ENCODE measurements around the gene FAT2.
"Not testable (repeated sequence)": the region's sequence is repeated elsewhere in the genome, so short reads cannot be mapped to it uniquely, and the experiment has no call there.

The FAT2 gene

GRCh38 chr5:151600069-151600665 is 9.0 kb upstream of the FAT2 start:
- Mint-ChIP-seq H3K4me3 (no peak overlapping the region), H3K27me3 (peaks cover 2% of the 10 kb centered on the region), H3K4me1 (ENCODE audit: low read depth) (no peaks in the 10 kb centered on the region), H3K27ac (no peak overlapping the region), H3K9me3 (ENCODE audit: low read depth) (no peaks in the 10 kb centered on the region), H3K36me3 (no peaks in the 10 kb centered on the region)

GRCh38 chr5:151598984-151599383 is 7.9 kb upstream of the FAT2 start:
- Mint-ChIP-seq H3K36me3 (no peaks in the 10 kb centered on the region), H3K27ac (no peak overlapping the region), H3K9me3 (ENCODE audit: low read depth) (no peaks in the 10 kb centered on the region), H3K27me3 (peaks cover 2% of the 10 kb centered on the region), H3K4me1 (ENCODE audit: low read depth) (no peaks in the 10 kb centered on the region), H3K4me3 (no peak overlapping the region)

DNA sequence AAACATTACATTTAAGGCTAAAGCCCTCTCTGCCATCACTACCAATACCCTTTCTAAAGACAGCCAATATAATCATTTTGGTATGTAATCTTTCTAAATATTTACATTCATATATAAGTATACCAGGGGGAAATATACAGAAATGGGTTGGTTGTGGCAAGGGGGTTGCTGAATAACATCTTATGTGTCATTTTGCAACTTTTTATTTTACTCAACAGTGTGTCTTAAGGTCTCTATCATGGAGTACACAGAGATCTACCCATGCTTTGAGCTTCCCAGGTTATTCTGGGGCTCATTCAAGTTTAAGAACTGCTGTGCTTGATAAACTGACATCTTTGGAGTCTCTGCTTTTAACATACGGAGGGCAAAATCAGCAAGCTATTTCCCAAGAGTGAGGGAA is 7.4 kb upstream of the FAT2 start:
- peaks cover 2% of the 10 kb centered on the region for H3K27me3 Mint-ChIP-seq
- H3K27ac Mint-ChIP-seq, result no peak overlapping the region
- no peak overlapping the region for H3K4me3 Mint-ChIP-seq
- no peaks in the 10 kb centered on the region for H3K9me3 Mint-ChIP-seq (ENCODE audit: low read depth)
- H3K36me3 Mint-ChIP-seq, result no peaks in the 10 kb centered on the region
- no peaks in the 10 kb centered on the region for H3K4me1 Mint-ChIP-seq (ENCODE audit: low read depth)

DNA sequence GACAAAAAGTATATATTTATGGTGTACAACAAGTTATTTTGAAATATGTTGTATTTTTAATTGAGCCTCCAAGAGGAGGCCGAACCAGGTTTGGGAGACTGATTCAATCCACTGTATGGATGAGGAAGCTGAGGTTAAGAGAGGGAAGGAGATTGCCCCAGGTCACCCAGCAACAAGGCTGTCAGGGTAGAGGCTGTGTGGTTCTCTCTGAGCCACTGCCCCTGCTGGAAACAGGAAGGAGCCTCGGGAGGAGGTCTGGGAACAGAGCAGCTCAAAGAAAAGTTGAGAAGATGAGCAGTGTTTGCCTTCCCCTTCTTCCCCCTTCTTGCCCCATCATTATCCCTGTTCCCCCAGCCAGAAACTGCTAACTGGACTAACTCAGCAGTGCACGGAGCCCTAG is 6.6 kb upstream of the FAT2 start:
- Mint-ChIP-seq H3K27me3 (peaks cover 2% of the 10 kb centered on the region), H3K4me3 (no peak overlapping the region), H3K27ac (no peak overlapping the region), H3K36me3 (no peaks in the 10 kb centered on the region), H3K4me1 (ENCODE audit: low read depth) (no peaks in the 10 kb centered on the region), H3K9me3 (ENCODE audit: low read depth) (no peaks in the 10 kb centered on the region)

GRCh38 chr5:151596828-151597539 is 5.9 kb upstream of the FAT2 start:
- Mint-ChIP-seq H3K9me3 (ENCODE audit: low read depth) (no peaks in the 10 kb centered on the region), H3K27me3 (peaks cover 2% of the 10 kb centered on the region), H3K27ac (no peak overlapping the region), H3K4me3 (no peak overlapping the region), H3K4me1 (ENCODE audit: low read depth) (no peaks in the 10 kb centered on the region), H3K36me3 (no peaks in the 10 kb centered on the region)

GRCh38 chr5:151595411-151595826 is 4.3 kb upstream of the FAT2 start:
- Mint-ChIP-seq H3K27me3 (peaks cover 2% of the 10 kb centered on the region), H3K9me3 (ENCODE audit: low read depth) (no peaks in the 10 kb centered on the region), H3K4me1 (ENCODE audit: low read depth) (no peaks in the 10 kb centered on the region), H3K36me3 (no peaks in the 10 kb centered on the region), H3K27ac (no peak overlapping the region), H3K4me3 (no peak overlapping the region)

DNA sequence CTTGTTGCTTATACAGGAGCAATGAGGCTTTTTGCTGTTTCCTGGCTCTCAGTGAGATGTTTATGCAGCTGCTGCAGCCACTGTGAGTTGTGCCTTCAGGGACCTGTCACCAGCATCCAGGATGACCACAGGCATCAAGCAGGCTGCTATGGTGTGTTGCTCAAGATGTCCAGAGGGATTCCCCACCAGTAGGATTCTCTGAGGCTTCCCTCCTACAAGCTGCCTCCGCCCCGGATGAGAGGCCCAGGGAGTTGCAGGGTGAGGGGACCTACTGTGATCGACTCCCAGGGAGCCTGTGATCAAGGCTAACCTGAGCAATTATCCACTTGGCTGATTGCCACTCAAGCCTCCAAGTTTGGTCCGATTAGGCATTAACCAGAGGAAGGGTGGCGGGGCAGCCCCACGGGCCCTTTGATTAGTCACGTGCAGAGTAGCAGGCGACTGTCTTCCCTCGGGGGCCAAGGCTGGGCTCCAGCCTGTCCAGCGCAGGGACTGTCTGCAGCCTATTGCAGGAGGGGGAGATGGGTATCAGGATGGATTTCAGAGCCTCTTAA is 1.8 kb upstream of the FAT2 start:
- H3K4me3 Mint-ChIP-seq, result no peak overlapping the region
- H3K4me1 Mint-ChIP-seq (ENCODE audit: low read depth), result no peaks in the 10 kb centered on the region
- no peaks in the 10 kb centered on the region for H3K9me3 Mint-ChIP-seq (ENCODE audit: low read depth)
- no peaks in the 10 kb centered on the region for H3K36me3 Mint-ChIP-seq
- no peak overlapping the region for H3K27ac Mint-ChIP-seq
- peaks cover 2% of the 10 kb centered on the region for H3K27me3 Mint-ChIP-seq

GRCh38 chr5:151589878-151590570 is 1.1 kb downstream of the FAT2 start:
- H3K4me3 Mint-ChIP-seq, result no peak overlapping the region
- H3K9me3 Mint-ChIP-seq (ENCODE audit: low read depth), result no peaks in the 10 kb centered on the region
- H3K27me3 Mint-ChIP-seq, result no peaks in the 10 kb centered on the region
- H3K4me1 Mint-ChIP-seq (ENCODE audit: low read depth), result no peaks in the 10 kb centered on the region
- no peak overlapping the region for H3K27ac Mint-ChIP-seq
- no peaks in the 10 kb centered on the region for H3K36me3 Mint-ChIP-seq

- no peaks in the 10 kb centered on the region for H3K27me3 Mint-ChIP-seq
- no peak overlapping the region for H3K27ac Mint-ChIP-seq
- no peaks in the 10 kb centered on the region for H3K36me3 Mint-ChIP-seq
- H3K9me3 Mint-ChIP-seq (ENCODE audit: low read depth), result no peaks in the 10 kb centered on the region
- H3K4me3 Mint-ChIP-seq, result no peak overlapping the region
- no peaks in the 10 kb centered on the region for H3K4me1 Mint-ChIP-seq (ENCODE audit: low read depth)
Observed at GRCh38 chr5:151587796-151588555, 3.2 kb downstream of the FAT2 start.

- Mint-ChIP-seq H3K27ac (no peak overlapping the region), H3K36me3 (no peaks in the 10 kb centered on the region), H3K9me3 (ENCODE audit: low read depth) (no peaks in the 10 kb centered on the region), H3K4me1 (ENCODE audit: low read depth) (no peaks in the 10 kb centered on the region), H3K4me3 (no peak overlapping the region), H3K27me3 (no peaks in the 10 kb centered on the region)
Observed at GRCh38 chr5:151585970-151586369, 5.2 kb downstream of the FAT2 start.

GRCh38 chr5:151585344-151585743 is 5.8 kb downstream of the FAT2 start:
- H3K9me3 Mint-ChIP-seq (ENCODE audit: low read depth); H3K4me1 Mint-ChIP-seq (ENCODE audit: low read depth); H3K4me3 Mint-ChIP-seq; H3K27ac Mint-ChIP-seq; H3K36me3 Mint-ChIP-seq; H3K27me3 Mint-ChIP-seq: not testable (repeated sequence)

GRCh38 chr5:151584057-151584937 is 6.8 kb downstream of the FAT2 start:
- Mint-ChIP-seq H3K4me1 (ENCODE audit: low read depth) (no peaks in the 10 kb centered on the region), H3K27ac (no peak overlapping the region), H3K4me3 (no peak overlapping the region), H3K36me3 (no peaks in the 10 kb centered on the region), H3K9me3 (ENCODE audit: low read depth) (no peaks in the 10 kb centered on the region), H3K27me3 (no peaks in the 10 kb centered on the region)

DNA sequence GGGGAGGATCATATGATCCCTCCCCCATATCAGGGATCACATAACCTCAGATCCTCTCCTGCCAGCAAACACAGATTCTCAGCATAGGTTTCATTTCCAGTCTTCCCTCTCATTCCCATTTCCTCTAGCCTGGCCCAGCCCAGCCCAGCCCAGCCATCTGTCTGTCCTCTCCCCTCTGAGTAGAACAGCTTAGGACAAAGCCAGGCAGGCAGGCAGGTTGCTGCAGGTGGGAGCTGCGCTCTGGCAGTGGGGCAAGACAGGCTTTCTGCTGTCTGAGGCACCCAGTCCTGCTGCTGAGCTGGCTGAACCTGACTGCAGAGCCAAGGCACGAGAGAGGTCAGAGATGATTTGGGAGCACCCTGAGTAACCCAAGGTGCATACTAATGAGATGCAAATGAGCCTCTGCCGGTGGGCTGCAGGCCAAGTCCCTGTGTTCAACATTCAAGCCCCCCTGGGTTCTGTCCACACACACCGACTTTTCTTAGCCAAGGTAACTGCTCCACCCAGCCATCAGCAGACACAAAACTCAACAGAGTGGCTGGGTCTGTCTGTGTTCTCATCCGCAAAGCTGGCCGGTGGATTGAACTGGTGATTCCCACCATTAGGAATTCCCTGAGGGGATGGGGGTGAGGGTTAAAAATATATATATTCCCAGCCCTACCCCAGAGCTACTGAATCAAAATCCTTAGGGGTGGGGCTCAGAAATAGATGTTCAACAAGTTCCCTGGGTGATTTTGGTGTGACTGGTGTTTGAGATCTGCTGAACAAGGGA is 9.1 kb downstream of the FAT2 start:
- Mint-ChIP-seq H3K36me3 (no peaks in the 10 kb centered on the region), H3K4me3 (no peak overlapping the region), H3K9me3 (ENCODE audit: low read depth) (no peaks in the 10 kb centered on the region), H3K27me3 (no peaks in the 10 kb centered on the region), H3K4me1 (ENCODE audit: low read depth) (peaks cover 13% of the 10 kb centered on the region), H3K27ac (no peak overlapping the region)
